Common myeloid progenitor, CD34-positive (primary cell): ENCODE results near the gene OR52B2.

Source experiments
- CTCF ChIA-PET: fragments of 350-600 bp; sonication (Branson Sonifier 250); formaldehyde crosslinking; loops from one replicate; lab custom pipeline; 2021; ENCODE audit warnings: antibody characterized with exemption; lab: Charles Lee
- POLR2A ChIA-PET: fragments of 350-600 bp; sonication (Branson Sonifier 250); formaldehyde crosslinking; loops from one replicate; lab custom pipeline; 2021; ENCODE audit warnings: antibody characterized with exemption; lab: Charles Lee
- DNase-seq, 3 donors: peaks; one replicate each; pipeline versions ENCODE4 v3.0.0 to v3.0.0-alpha.2; 2013
- H3K27ac ChIP-seq, 2 experiments: 1 replicate in 1 of 2; 2 replicates in 1 of 2; pipeline ENCODE4 v1.7.0; 2013; ENCODE audit warnings: inconsistent platforms in 2 of 2, low read length in 2 of 2, mild to moderate bottlenecking in 2 of 2, low read depth in 1 of 2, moderate library complexity in 1 of 2; ENCODE audit not compliant: severe bottlenecking in 2 of 2, insufficient read depth in 1 of 2, poor library complexity in 1 of 2
- H3K27me3 ChIP-seq, 5 experiments: replicated peaks in 2 of 5; 1 replicate in 3 of 5; 2 replicates in 2 of 5; pipeline versions ENCODE4 v1.6.1 to v1.7.0; 2013; ENCODE audit warnings: low read length in 4 of 5, mild to moderate bottlenecking in 2 of 5, moderate library complexity in 2 of 5, inconsistent platforms in 1 of 5; ENCODE audit not compliant: insufficient read depth in 5 of 5, control insufficient read depth in 4 of 5
- H3K36me3 ChIP-seq, 4 experiments: 1 replicate in 2 of 4; 2 replicates in 2 of 4; pipeline versions ENCODE4 v1.6.1 to v1.7.0; 2013; ENCODE audit warnings: low read length in 3 of 4, control low read depth in 1 of 4, mild to moderate bottlenecking in 1 of 4; ENCODE audit not compliant: control insufficient read depth in 4 of 4, insufficient read depth in 4 of 4
- H3K4me1 ChIP-seq, 4 experiments: 1 replicate in 3 of 4; 2 replicates in 1 of 4; pipeline versions ENCODE4 v1.6.1 to v1.7.1; 2013; ENCODE audit warnings: low read length in 3 of 4, mild to moderate bottlenecking in 3 of 4, control low read depth in 1 of 4, inconsistent platforms in 1 of 4, moderate library complexity in 1 of 4; ENCODE audit not compliant: control insufficient read depth in 4 of 4, insufficient read depth in 4 of 4; ENCODE audit errors: control extremely low read depth in 1 of 4
- H3K4me3 ChIP-seq, 7 experiments: 1 replicate in 4 of 7; 2 replicates in 3 of 7; pipeline versions ENCODE4 v1.5.1 to v1.7.0; 2013; ENCODE audit warnings: mild to moderate bottlenecking in 7 of 7, low read length in 6 of 7, moderate library complexity in 6 of 7, inconsistent platforms in 2 of 7, low read depth in 2 of 7, control low read depth in 1 of 7; ENCODE audit not compliant: insufficient read depth in 4 of 7, control insufficient read depth in 1 of 7; ENCODE audit errors: extremely low read depth in 1 of 7
- H3K9me3 ChIP-seq, 5 experiments: 1 replicate in 4 of 5; 2 replicates in 1 of 5; pipeline versions ENCODE4 v1.6.1 to v1.7.1; 2013; ENCODE audit warnings: low read length in 4 of 5, mild to moderate bottlenecking in 2 of 5, inconsistent platforms in 1 of 5, low read depth in 1 of 5, moderate library complexity in 1 of 5; ENCODE audit not compliant: control insufficient read depth in 4 of 5, insufficient read depth in 2 of 5; ENCODE audit errors: control extremely low read depth in 1 of 5
- WGBS: methylation state at CpG from one replicate; pipeline ENCODE4 v1.1.5; 2013; ENCODE audit not compliant: insufficient coverage; 5-methylcytosine and 5-hydroxymethylcytosine counted together

Gene OR52B2

GRCh38 chr11:6206456-6207180 lies 36.5 kb upstream of the OR52B2 start:
- no peak overlapping the region for H3K27ac ChIP-seq
- WGBS = 89% methylated on average over 3 of the region's 3 CpGs
- ChIA-PET POLR2A (interaction anchor here (0.6 kb wide), 1 partner anchor 466 kb away, joined by 5 read pairs; no protein-coding TSS in a partner anchor), CTCF (interaction anchor here (1.4 kb wide), 1 partner anchor 9 kb away, joined by 5 read pairs; no protein-coding TSS in a partner anchor)
- no peaks in the 10 kb centered on the region for H3K9me3 ChIP-seq
- peaks cover 0 to 5% (median 0%) of the 10 kb centered on the region in 4 experiments for H3K4me1 ChIP-seq
- H3K27me3 ChIP-seq = no peaks in the 10 kb centered on the region
- no peak for DNase-seq
- H3K36me3 ChIP-seq = peaks cover 0 to 32% (median 21%) of the 10 kb centered on the region in 4 experiments
- H3K4me3 ChIP-seq = no peak overlapping the region

DNA sequence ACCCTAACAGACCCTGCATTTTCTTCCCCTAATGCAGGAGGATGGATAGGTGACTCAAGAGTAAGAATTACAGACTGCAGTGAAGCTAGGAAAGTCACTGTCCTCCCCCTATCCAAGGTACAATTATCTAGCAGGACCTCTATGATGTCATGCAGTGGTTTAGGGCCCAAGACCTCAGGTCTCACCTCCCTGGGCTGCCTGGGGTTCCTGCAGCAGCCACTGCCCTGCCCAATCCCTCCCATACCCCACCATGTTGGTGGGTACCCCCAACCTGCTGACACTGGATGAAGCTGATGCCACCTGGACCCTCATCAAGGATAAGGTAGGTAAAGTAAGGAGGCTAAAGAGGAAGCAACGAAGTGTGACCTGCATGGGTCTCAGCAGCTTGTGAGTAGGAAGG lies 35.2 kb upstream of the OR52B2 start, which contains the start of gene C11orf42:
C11orf42 (plus strand) TSS at position 192 of the 400 bp plus-strand sequence; CDS start at position 251, 59 bp downstream.
- Histone ChIP-seq H3K27ac (no peak within 1 kb of the TSS), H3K36me3 (peaks cover 0 to 21% (median 12%) of the 10 kb centered on the region in 4 experiments), H3K27me3 (no peaks in the 10 kb centered on the region), H3K4me3 (no peak within 1 kb of the TSS), H3K4me1 (peaks cover 0 to 9% (median 4%) of the 10 kb centered on the region in 4 experiments), H3K9me3 (no peaks in the 10 kb centered on the region)
- ChIA-PET POLR2A (no interaction called here), CTCF (no interaction called here)
- DNase-seq = no peak
- no CpG with 5 or more reads among the region's 1 CpG for WGBS

DNA sequence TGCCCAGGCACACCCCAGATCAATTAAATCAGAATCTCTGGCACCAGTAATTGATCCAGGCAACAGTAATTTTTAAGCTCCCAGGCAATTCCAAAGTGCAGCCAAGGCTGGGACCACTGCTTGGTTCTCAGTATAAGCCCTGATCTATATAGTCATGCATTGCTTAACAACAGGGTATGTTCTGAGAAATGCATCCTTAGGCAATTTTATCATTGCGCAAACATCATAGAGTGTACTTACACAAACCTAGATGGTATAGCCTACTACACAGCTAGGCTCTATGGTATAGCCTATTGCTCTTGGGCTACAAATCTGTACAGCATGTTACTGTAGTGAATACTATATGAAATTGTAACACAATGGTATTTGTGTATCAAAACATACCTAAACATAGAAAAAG lies 34.6 kb upstream of the OR52B2 start:
- POLR2A ChIA-PET = no interaction called here
- no CpG with 5 or more reads among the region's 1 CpG for WGBS
- CTCF ChIA-PET = no interaction called here

DNA sequence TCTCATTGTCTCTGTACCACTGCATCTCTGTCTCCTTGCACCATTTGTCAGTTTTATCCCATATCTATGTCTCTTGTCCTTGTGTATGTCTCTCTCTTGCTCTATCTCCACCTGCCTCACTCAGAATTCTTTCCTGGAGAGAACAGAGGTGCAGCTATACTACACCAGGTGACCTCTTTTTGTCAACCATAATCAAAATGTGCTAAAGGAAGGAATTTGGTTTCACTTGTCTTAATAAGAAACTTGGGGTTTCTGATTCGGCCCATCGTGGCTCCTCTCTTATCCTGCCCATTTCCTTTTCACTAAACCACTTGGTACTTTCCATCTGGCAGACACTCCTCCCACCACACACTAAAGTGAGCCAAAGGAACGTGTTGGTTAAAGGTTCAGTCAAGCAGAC lies 33.2 kb upstream of the OR52B2 start:
- Histone ChIP-seq H3K4me3 (no peak overlapping the region), H3K27ac (no peak overlapping the region), H3K4me1 (peaks cover 0 to 9% (median 4%) of the 10 kb centered on the region in 4 experiments), H3K36me3 (peaks cover 0 to 12% (median 8%) of the 10 kb centered on the region in 4 experiments), H3K9me3 (no peaks in the 10 kb centered on the region), H3K27me3 (no peaks in the 10 kb centered on the region)
- ChIA-PET CTCF (interaction anchor here (0.9 kb wide), 1 partner anchor 12 kb away, joined by 6 read pairs; no protein-coding TSS in a partner anchor), POLR2A (no interaction called here)
- DNase-seq = peak in 2 of 3 donors; percentile 19 to 36
- WGBS = 8% methylated on average over 2 of the region's 3 CpGs

More for the DNA sequence above, 34.6 kb upstream of the OR52B2 start:
- Histone ChIP-seq H3K4me3 (no peak overlapping the region), H3K36me3 (peaks cover 0 to 14% (median 8%) of the 10 kb centered on the region in 4 experiments), H3K27me3 (no peaks in the 10 kb centered on the region), H3K27ac (no peak overlapping the region), H3K4me1 (peaks cover 0 to 9% (median 4%) of the 10 kb centered on the region in 4 experiments), H3K9me3 (no peaks in the 10 kb centered on the region)
- peak in 1 of 3 donors; percentile 8 for DNase-seq

- no peaks in the 10 kb centered on the region for H3K9me3 ChIP-seq
- no peak for DNase-seq
- H3K27ac ChIP-seq = no peak overlapping the region
- ChIA-PET CTCF (no interaction called here), POLR2A (no interaction called here)
- H3K36me3 ChIP-seq = peaks cover 0 to 11% (median 7%) of the 10 kb centered on the region in 4 experiments
- H3K4me3 ChIP-seq = no peak overlapping the region
- WGBS = 89% methylated on average over 1 of the region's 1 CpG
- peaks cover 0 to 9% (median 4%) of the 10 kb centered on the region in 4 experiments for H3K4me1 ChIP-seq
- H3K27me3 ChIP-seq = no peaks in the 10 kb centered on the region
Observed at GRCh38 chr11:6202041-6202440, 31.9 kb upstream of the OR52B2 start.

GRCh38 chr11:6201481-6201880 lies 31.4 kb upstream of the OR52B2 start:
- Histone ChIP-seq H3K9me3 (no peaks in the 10 kb centered on the region), H3K4me1 (peaks cover 0 to 9% (median 5%) of the 10 kb centered on the region in 4 experiments), H3K36me3 (peaks cover 0 to 11% (median 7%) of the 10 kb centered on the region in 4 experiments), H3K27ac (no peak overlapping the region), H3K4me3 (no peak overlapping the region), H3K27me3 (peaks cover 0 to 2% (median 0%) of the 10 kb centered on the region in 5 experiments)
- WGBS = 82% methylated on average over 1 of the region's 2 CpGs
- ChIA-PET CTCF (interaction anchor here (0.9 to 1.3 kb wide), 2 partner anchors 10 to 49 kb away, joined by 3 read pairs; no protein-coding TSS in a partner anchor), POLR2A (no interaction called here)
- DNase-seq = peak in 2 of 3 donors; percentile 42 to 45

DNA sequence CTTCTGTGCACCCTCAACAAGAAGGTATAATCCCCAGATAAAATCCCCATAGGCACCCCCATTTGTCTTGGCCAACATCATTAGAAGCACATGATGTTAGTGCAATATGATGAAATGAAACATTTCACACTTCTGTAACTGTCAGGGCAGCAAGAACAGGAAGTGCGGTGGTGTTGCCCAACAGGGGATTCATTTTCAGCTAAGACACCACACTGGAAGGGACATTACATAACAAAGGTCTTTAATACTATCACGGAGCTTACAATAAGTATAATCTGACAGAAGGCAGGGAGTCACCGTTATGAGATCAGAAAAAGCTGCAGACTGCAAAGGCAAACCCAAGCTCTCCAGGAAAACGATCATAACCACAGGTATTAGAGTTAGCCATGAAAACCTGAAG lies 30.8 kb upstream of the OR52B2 start:
- no peak overlapping the region for H3K4me3 ChIP-seq
- ChIA-PET CTCF (interaction anchor here (0.9 to 1.3 kb wide), 2 partner anchors 9 to 50 kb away, joined by 3 read pairs; no protein-coding TSS in a partner anchor), POLR2A (no interaction called here)
- whole genome bisulfite sequencing = 100% methylated on average over 2 of the region's 4 CpGs
- H3K9me3 ChIP-seq = no peaks in the 10 kb centered on the region
- no peak overlapping the region for H3K27ac ChIP-seq
- DNase-seq = peak; percentile 14 to 70 (median 65)
- H3K27me3 ChIP-seq = peaks cover 0 to 2% (median 0%) of the 10 kb centered on the region in 5 experiments
- H3K4me1 ChIP-seq = peaks cover 0 to 11% (median 6%) of the 10 kb centered on the region in 4 experiments
- H3K36me3 ChIP-seq = peaks cover 0 to 11% (median 7%) of the 10 kb centered on the region in 4 experiments
